Measurements from ENCODE around the gene JDP2. TPM values are rescaled to one million over a fixed set of nuclear protein-coding genes. Genes with fewer than 3 reads are reported as not detected.

JDP2 gene
- total RNA-seq, 1 donor from 2014 or later, result 44.4 TPM

DNA sequence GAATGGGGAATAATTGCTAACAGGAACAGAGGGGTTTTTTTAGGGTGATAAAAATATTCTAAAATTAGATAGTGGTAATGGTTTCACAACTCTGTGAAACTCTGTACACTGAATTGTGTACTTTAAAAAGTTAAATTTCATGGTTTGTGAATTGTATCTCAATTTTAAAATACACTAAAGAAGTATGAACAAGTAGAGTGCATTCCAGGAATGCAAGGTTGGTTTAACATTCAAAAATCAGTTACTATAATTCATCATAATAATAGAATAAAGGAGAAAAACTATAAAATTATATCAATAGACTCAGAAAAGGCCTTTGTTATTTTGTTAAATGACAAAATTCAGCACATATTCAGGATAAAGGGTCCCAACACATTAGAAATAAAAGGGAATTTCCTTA lies 83.4 kb downstream of the JDP2 start:
- DNase-seq (ENCODE audit: low read depth), result no peak

DNA sequence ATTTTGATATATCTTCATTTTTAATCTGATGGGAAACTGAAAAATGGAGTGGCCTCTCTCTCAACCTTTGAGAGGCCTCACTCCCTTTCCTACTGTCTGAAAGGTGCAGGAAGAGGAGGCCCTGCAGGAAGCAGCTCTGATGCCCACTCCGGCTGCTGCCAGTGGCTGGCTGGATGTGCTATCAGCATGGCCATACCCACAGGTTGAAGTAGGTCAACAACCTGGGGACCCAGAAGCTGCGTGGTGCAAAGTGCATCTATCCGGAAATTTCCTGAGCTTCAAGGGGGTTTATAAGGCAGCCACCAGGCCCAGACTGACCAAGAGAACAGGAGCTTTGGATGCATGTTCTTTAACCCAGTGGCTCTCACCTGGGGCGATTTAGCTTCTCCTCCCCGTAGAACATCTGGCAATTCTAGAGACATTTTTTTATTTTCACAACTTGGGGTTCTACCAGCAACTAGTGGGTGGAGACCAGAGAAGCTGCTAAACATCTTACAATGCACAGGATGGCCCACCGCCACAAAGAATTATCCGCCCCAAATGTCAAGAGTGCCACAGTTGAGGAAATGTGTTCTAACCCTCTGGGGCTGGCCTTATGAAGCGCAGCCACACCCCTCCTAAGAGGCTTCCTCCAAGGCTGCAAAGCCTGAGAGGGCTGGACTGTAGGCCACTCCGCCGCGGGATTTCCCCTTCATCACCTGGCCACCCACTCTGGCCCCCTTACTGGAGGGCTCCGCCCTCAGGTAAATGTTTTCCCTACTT lies 86.3 kb downstream of the JDP2 start:
- no peak for DNase-seq (ENCODE audit: low read depth)

- DNase-seq (ENCODE audit: low read depth), result peak; percentile 40
Measured at GRCh38 chr14:75514673-75515628, 87.1 kb downstream of the JDP2 start.

DNA sequence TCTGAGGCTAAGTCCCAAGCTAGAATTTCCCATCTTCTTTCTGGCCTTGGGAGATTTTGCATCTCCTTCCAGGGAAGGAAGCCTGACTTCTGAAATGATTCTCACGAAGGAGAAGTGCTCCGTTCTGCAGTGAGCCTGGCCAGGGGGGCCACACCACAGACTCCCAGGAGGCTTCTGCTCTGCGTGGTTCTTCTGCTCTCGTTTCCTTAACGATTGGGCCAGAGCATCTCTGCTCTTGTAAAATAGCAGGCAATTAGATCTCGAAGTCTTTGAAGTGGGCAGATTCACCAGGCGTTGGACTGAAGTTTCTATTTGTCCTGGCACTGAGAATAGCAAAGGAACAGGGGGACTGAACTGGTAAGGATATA lies 87.8 kb downstream of the JDP2 start:
- no peak for DNase-seq (ENCODE audit: low read depth)

- peak; percentile 9 for DNase-seq (ENCODE audit: low read depth)
Measured at GRCh38 chr14:75518625-75519024, 90.8 kb downstream of the JDP2 start.

GRCh38 chr14:75519394-75519793 lies 91.6 kb downstream of the JDP2 start:
- DNase-seq (ENCODE audit: low read depth), result no peak

DNA sequence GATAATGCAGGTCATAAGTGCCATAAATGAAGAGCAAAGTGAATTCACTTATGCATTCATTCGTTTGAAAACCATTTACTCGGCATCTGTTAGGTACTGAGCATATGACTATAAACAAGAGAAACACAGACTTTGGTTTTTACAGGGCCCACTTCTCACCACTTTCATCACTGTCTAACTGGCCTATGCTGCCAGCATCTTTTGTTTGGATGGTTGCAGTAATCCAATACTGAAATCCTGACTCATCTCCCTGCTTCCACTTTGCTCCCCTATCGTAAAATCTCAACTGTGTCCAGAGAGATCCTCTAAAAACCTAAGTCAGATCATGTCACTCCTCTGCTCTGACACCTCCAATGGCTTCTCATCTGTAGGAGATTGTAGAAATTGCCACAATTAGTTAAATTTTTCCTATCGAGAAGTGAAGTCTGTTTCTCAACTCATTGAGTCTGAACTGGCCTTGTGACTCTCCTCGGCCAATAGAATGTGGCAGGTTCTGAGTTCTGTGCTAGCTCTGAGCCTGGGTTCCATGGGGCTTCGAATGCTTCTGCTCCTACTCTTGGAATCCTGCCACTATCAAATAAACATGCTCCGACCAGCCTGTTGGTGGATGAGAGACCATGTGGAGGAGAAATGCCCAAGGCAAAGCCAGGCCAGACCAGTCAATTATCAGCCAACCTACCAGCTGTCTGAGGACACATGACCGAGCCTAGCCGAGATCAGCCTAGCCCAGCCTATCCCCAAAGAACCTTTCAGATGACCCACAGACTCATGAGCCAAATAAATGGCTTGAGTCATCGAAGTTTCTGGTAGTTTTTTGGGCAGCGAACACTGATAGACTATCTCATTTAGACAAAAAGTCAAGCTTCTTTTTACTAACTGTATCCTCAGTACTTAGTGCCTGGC lies 92.3 kb downstream of the JDP2 start:
- peak; percentile 11 for DNase-seq (ENCODE audit: low read depth)

DNA sequence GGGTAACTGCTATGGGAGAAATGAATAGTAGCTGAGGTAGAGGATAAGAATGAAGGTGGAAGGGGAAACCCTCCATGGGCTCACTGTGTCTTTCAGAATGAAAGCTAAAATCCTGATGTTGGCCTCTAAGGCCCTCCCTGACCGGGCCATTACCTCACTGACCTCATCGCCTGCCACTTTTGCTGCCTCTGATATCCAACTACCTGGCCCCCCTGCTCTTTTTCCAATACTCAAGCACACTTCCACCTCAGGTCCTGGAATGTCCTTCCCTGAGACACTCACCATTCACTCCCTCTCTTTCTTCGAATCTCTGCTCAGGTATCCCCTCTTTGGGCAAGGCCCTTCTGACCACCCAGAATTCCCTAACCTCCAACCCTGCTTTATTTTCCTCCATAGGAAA lies 93.0 kb downstream of the JDP2 start:
- DNase-seq (ENCODE audit: low read depth), result no peak

DNA sequence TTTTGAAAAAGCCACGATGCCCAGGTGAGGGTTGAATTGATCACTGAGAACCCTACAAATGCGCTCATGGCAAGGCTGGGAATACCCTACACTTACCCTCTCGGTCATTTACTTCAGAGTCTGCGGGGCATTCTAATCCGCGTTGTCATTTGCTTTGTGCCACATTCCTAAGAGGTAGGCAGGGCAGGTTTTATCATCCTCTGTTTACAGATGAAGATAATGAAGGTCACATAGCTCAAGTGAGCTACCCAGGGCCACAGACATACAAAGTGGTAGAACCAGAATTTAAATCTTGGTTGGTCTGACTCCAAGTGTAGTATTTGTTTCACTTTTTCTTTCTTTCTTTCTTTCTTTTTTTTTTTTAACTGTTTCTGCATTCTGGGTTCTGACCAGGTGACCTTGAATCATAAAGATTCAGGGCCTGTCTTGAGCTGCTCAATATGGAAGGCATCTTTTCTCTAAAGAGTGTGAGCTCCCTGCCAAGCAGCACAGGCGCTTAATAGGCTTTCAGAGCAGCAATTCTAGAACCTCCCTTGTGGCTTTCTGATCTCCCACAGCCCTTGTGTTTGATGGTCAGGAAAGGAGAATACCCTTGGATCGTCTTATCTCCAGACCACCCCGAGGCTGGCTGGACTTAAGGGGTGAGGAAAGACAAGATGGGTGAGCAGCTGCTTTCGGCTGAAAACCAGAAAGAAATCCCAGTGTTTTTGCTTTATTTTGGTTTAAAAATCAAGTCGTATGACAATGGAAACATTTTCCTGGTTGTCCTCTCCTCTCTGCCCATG lies 93.8 kb downstream of the JDP2 start:
- DNase-seq (ENCODE audit: low read depth), result no peak

DNA sequence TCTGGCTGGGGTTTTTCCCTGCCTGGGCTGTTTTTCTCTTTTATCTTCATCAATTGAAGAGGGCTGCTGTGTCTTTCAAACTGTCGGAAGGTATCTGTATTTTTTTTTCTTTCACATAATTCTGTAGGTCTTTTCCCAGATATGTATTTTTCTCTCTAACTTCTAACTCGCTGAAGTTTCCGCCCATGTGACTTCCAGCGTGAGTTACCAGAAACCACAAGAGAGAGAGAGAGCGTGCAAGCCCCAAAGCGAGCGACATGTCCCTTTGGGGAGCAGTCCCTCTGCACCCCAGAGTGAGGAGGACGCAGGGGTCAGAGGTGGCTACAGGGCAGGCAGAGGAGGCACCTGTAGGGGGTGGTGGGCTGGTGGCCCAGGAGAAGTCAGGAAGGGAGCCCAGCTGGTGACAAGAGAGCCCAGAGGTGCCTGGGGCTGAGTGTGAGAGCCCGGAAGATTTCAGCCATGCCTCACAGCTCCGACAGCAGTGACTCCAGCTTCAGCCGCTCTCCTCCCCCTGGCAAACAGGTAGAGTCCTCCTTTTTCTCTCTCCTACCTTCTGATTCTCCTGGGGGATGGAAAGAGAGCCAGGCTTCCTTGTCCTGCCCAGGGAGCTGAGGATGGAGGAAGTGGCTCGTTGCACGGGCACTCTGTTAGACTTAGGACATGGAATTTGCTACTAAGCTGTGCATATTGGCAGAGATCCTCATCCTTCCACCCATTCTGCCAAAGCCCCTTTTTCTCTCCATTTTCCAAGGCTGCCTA lies 94.6 kb downstream of the JDP2 start, which contains the start of gene BATF:
Gene BATF, plus strand, starts transcription at position 246 of the 759 bp plus-strand sequence. Its CDS starts 214 bp downstream, at position 460.
- DNase-seq (ENCODE audit: low read depth), result no peak

DNA sequence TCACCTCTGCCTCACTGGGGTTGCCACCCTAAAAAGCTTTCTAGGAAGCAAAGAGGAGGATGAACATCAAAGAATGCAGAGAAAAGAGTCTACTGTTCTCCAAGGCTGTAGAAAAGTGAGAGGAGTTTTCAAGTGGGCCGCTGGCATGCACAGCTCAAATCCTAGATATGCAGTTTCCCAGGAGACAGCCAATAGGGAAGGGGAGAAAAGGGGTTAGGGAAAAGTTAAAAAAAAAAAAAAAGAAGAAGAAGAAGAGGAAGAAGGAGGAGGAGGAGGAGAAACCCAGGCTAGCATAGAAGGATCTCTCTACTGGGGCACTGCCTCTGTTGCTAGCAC lies 95.1 kb downstream of the JDP2 start:
- no peak for DNase-seq (ENCODE audit: low read depth)

Other genes with a start within 250 kb of the JDP2 start
- 22.7 and 26.5 TPM in 2 replicates for gene FOS, start 149.2 kb upstream of the JDP2 start, total RNA-seq
- not detected in 2 replicates for gene BATF, start 94.4 kb downstream of the JDP2 start, total RNA-seq
- 42.5 and 53.8 TPM in 2 replicates for gene FLVCR2, start 150.6 kb downstream of the JDP2 start, total RNA-seq
- gene ERG28, start 232.9 kb downstream of the JDP2 start, total RNA-seq, result 8.4 and 11.7 TPM in 2 replicates
- 12.2 and 13.9 TPM in 2 replicates for gene TTLL5, start 233.2 kb downstream of the JDP2 start, total RNA-seq

Measured in myocyte (in vitro differentiated cells).